Measurements from ENCODE around the gene FRMD8. TPM values are rescaled to one million over a fixed set of nuclear protein-coding genes. Genes with fewer than 3 reads are reported as not detected.

Gene FRMD8
- total RNA-seq, 4 donors from 2014 or later, result 32.5 to 44.7 (median 40.3) TPM

GRCh38 chr11:65389294-65389980 is 3.0 kb downstream of the FRMD8 start:
- no peak for TF ChIP-seq CTCF (IDR thresholded peaks at IDR 0.05; ENCODE audit: low read depth)

DNA sequence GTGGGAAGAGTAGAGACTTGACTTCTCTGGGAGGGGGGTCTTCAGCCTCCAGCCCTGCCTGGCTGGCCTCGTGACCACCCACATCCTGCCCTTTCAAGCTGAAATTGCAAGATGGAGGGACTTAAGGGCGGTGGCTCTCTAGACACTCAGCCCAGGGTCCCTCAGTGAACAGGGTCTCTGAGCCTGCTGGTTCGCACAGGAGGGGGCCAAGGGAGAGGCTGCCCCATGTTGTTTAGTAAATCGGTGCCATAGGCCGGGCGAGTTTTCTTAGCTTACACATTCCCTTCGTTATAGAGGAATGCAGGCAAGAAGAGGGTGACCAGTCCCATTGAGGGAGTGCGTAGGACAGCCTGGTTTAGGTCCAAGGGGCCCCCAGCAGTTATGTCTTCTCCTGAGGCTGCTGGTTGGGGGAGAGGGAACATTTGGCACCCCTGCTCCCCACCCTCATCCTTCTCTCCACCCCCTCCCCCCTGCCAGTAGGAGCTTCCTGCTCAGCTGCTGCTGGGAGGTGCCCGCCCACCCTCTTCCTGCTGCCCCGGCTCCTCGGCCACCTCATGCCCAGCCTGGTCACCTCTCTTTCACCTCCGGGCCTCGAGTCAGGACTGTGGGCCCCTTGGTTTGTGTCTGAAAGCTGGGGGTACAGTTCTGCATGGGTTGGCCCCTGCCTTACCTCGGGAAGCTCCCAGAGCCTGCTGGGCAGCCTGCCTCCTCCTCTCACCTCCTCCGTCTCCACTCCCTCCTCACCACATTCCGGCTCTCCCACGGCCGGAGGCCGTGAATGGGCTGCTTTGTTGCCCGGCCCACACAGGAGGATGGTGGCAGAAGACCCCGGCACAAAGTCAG is 3.9 kb downstream of the FRMD8 start:
- TF ChIP-seq CTCF (IDR thresholded peaks at IDR 0.05; ENCODE audit: low read depth), result no peak

- no peak for TF ChIP-seq CTCF (IDR thresholded peaks at IDR 0.05; ENCODE audit: low read depth)
Measured at GRCh38 chr11:65390996-65391395, 4.6 kb downstream of the FRMD8 start.

GRCh38 chr11:65392186-65392829 is 5.9 kb downstream of the FRMD8 start:
- TF ChIP-seq CTCF (IDR thresholded peaks at IDR 0.05; ENCODE audit: low read depth), result no peak

DNA sequence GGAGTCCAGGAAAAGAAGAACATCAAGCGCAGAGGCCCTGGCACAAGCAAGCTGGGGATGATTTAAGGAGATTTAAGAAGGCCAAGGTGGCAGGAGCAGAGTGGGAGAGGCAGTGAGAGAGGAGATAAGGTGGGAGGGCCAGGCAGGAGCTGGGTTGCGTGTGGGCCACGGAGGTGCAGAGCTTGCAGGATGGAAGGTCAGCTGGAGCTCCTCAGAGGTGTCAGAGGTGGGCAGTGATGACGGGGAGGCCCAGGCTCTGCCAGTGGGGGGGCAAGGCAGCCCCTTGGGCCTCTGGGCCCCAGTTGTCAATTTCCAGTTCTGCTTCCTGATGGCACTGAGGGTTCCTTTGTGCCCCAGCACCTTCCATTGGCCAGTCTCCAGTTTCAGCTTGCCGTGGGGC is 6.5 kb downstream of the FRMD8 start:
- no peak for TF ChIP-seq CTCF (IDR thresholded peaks at IDR 0.05; ENCODE audit: low read depth)

DNA sequence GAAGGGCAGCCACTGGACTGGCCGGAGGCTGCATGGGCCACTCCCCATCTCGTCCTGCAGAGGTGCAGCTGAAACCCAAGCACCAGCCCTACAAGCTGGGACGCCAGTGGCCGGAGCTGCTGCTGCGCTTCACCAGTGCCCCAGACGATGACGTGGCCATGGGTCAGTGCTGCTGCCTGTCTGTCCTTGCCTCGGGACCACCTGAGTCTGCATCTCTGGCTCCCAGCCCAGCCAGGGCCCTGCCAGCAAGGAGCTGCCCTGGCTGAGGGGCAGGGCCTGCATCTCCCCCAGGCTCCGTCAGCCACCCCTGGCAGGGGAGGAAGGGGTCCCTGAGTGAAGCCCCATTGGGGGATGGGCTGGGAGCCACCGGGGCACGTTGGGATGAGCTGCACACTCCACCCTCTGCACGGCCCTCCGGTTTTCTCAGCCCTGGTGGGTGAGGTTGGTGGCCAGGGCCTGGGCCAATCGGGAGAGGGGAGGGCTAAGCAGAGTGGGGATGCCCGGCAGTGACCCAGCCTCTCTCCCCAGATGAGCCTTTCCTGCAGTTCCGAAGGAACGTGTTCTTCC is 7.2 kb downstream of the FRMD8 start:
- no peak for TF ChIP-seq CTCF (IDR thresholded peaks at IDR 0.05; ENCODE audit: low read depth)

DNA sequence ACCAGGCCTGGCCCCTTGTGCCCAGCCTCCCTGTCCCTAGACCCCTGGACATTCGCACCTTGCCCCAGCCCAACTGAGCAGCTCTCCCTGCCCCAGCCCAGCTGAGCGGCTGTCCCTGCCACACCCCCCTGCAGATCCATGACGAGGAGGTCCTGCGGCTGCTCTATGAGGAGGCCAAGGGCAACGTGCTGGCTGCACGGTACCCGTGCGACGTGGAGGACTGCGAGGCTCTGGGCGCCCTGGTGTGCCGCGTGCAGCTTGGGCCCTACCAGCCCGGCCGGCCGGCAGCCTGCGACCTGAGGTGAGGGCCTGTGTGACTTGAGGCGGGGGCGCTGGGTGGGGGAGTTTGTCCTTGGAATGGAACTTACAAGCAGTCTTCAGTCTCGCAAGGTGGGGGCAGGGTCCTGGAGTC is 7.7 kb downstream of the FRMD8 start:
- no peak for TF ChIP-seq CTCF (IDR thresholded peaks at IDR 0.05; ENCODE audit: low read depth)
